HepG2 (cell line): Measurements from ENCODE around the gene SIVA1. TPM values are rescaled to one million over a fixed set of nuclear protein-coding genes. Genes with fewer than 3 reads are reported as not detected.

ENCODE experiments used
- DMTF1 ChIP-seq: sonication (generic); formaldehyde crosslinking; IDR thresholded peaks from 2 replicates; pipeline ENCODE4 v1.4.0; 2020; ENCODE audit warnings: mild to moderate bottlenecking, missing genetic modification reagents
- MED8 ChIP-seq: sonication (generic); formaldehyde crosslinking; IDR thresholded peaks from 2 replicates; pipeline ENCODE4 v1.8.1; 2023; ENCODE audit warnings: mild to moderate bottlenecking, missing genetic modification reagents; ENCODE audit not compliant: insufficient replicate concordance
- MYC ChIP-seq: sonication (generic); formaldehyde crosslinking; IDR thresholded peaks from 2 replicates; pipeline ENCODE4 v1.9.0; 2021; ENCODE audit warnings: missing genetic modification reagents, borderline replicate concordance
- ZBTB10 ChIP-seq: sonication (generic); formaldehyde crosslinking; IDR thresholded peaks from 2 replicates; pipeline ENCODE4 v1.4.0; 2020; ENCODE audit warnings: missing genetic modification reagents, borderline replicate concordance
- ZBTB42 ChIP-seq: sonication (generic); formaldehyde crosslinking; IDR thresholded peaks from 2 replicates; pipeline ENCODE4 v1.5.0; 2020; ENCODE audit warnings: mild to moderate bottlenecking, missing genetic modification reagents
- ZGPAT ChIP-seq: IDR thresholded peaks from 2 replicates; pipeline ENCODE4 v1.6.1; 2016; ENCODE audit warnings: mild to moderate bottlenecking
- ZNF230 ChIP-seq: sonication (generic); formaldehyde crosslinking; IDR thresholded peaks from 2 replicates; pipeline ENCODE4 v1.4.0; 2020; ENCODE audit warnings: mild to moderate bottlenecking, missing genetic modification reagents
- ZNF777 ChIP-seq: sonication (generic); formaldehyde crosslinking; IDR thresholded peaks from 2 replicates; pipeline ENCODE4 v1.4.0; 2020; ENCODE audit warnings: missing genetic modification reagents
- ZNF850 ChIP-seq: sonication (generic); formaldehyde crosslinking; conservative IDR thresholded peaks from 2 replicates; pipeline ENCODE4 v1.9.0; 2021; ENCODE audit warnings: mild to moderate bottlenecking, missing genetic modification reagents
- polyA plus RNA-seq, 8 experiments: library from polyadenylated mRNA; depleted of rRNA in 3 of 8; stranded (reverse) in 7 of 8; unstranded in 1 of 8; fragments of >200 nt; fragmentation: Illumina TruSeq in 4 of 8; extraction: Trizol in 4 of 8; gene quantifications; 2 replicates each; pipeline versions ENCODE4 v1.2.1 to v1.2.3, GENCODE V29; 2011 to 2016; ENCODE audit warnings: low read depth in 4 of 8, missing spikeins in 1 of 8, mixed read lengths in 1 of 8; ENCODE audit not compliant: insufficient read depth in 1 of 8
- total RNA-seq, 5 experiments: library from RNA; depleted of rRNA; stranded (reverse); fragments of >200 nt; fragmentation: Illumina TruSeq; extraction: Trizol; gene quantifications; 2 replicates each; pipeline ENCODE4 v1.2.3, GENCODE V29; 2016; ENCODE audit warnings: low read depth in 1 of 5
- TF ChIP-seq, protein P1 (sequence below): sonication (generic); formaldehyde crosslinking; IDR thresholded peaks from 2 replicates; pipeline ENCODE4 v1.5.0; 2020; ENCODE audit warnings: missing genetic modification reagents
- TF ChIP-seq, protein P2 (sequence below): sonication (generic); formaldehyde crosslinking; IDR thresholded peaks from 2 replicates; pipeline ENCODE4 v1.4.0; 2020; ENCODE audit warnings: missing genetic modification reagents, borderline replicate concordance

Gene SIVA1
- total and polyA plus RNA-seq, 2 of the 13 experiments (the other 11 are each of a cell fraction or from before 2014, with no cell fraction given): 123 to 186 TPM

DNA sequence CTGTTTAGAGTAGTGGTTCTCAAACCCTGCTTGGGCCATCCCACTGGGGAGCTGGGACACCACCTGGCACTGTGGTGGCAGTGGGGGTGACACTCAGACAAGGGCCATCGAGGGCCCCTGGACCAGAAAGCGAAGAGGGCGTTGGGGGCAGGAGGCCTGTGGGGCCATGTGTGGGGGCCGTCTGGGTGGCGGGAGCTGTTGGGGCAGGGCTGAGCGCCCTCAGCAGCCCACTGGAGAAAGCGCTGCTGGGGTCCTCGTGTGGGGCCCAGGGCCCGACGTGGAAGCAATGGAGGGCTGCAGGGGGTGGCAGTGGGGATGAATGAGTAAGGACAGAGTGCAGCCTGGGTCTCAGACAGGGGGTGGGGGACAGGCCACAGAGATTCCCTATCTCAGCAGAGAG, 34.8 kb upstream of the SIVA1 start (continued):
- TF ChIP-seq DMTF1 (CRISPR knock-in tag): no peak
- no peak for TF ChIP-seq ZBTB10 (CRISPR knock-in tag)
- no peak for TF ChIP-seq ZGPAT (CRISPR knock-in tag)
- TF ChIP-seq MED8 (CRISPR knock-in tag): no peak
- no peak for TF ChIP-seq MYC (CRISPR knock-in tag)
- TF ChIP-seq ZNF230 (CRISPR knock-in tag): no peak
- no peak for TF ChIP-seq ZBTB42 (CRISPR knock-in tag)
- TF ChIP-seq ZNF777 (CRISPR knock-in tag): no peak
- TF ChIP-seq ZNF850 (CRISPR knock-in tag): no peak
- TF ChIP-seq, protein P1, sequence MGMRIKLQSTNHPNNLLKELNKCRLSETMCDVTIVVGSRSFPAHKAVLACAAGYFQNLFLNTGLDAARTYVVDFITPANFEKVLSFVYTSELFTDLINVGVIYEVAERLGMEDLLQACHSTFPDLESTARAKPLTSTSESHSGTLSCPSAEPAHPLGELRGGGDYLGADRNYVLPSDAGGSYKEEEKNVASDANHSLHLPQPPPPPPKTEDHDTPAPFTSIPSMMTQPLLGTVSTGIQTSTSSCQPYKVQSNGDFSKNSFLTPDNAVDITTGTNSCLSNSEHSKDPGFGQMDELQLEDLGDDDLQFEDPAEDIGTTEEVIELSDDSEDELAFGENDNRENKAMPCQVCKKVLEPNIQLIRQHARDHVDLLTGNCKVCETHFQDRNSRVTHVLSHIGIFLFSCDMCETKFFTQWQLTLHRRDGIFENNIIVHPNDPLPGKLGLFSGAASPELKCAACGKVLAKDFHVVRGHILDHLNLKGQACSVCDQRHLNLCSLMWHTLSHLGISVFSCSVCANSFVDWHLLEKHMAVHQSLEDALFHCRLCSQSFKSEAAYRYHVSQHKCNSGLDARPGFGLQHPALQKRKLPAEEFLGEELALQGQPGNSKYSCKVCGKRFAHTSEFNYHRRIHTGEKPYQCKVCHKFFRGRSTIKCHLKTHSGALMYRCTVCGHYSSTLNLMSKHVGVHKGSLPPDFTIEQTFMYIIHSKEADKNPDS (CRISPR knock-in tag): no peak
- TF ChIP-seq, protein P2, sequence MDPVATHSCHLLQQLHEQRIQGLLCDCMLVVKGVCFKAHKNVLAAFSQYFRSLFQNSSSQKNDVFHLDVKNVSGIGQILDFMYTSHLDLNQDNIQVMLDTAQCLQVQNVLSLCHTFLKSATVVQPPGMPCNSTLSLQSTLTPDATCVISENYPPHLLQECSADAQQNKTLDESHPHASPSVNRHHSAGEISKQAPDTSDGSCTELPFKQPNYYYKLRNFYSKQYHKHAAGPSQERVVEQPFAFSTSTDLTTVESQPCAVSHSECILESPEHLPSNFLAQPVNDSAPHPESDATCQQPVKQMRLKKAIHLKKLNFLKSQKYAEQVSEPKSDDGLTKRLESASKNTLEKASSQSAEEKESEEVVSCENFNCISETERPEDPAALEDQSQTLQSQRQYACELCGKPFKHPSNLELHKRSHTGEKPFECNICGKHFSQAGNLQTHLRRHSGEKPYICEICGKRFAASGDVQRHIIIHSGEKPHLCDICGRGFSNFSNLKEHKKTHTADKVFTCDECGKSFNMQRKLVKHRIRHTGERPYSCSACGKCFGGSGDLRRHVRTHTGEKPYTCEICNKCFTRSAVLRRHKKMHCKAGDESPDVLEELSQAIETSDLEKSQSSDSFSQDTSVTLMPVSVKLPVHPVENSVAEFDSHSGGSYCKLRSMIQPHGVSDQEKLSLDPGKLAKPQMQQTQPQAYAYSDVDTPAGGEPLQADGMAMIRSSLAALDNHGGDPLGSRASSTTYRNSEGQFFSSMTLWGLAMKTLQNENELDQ (CRISPR knock-in tag): no peak
